ENCODE data around the gene SLC25A33. TPM values are rescaled to one million over a fixed set of nuclear protein-coding genes. Genes with fewer than 3 reads are reported as not detected.

The SLC25A33 gene
- total and polyA plus RNA-seq, 8 donors: 1.1 to 2.9 (median 1.6) TPM

DNA sequence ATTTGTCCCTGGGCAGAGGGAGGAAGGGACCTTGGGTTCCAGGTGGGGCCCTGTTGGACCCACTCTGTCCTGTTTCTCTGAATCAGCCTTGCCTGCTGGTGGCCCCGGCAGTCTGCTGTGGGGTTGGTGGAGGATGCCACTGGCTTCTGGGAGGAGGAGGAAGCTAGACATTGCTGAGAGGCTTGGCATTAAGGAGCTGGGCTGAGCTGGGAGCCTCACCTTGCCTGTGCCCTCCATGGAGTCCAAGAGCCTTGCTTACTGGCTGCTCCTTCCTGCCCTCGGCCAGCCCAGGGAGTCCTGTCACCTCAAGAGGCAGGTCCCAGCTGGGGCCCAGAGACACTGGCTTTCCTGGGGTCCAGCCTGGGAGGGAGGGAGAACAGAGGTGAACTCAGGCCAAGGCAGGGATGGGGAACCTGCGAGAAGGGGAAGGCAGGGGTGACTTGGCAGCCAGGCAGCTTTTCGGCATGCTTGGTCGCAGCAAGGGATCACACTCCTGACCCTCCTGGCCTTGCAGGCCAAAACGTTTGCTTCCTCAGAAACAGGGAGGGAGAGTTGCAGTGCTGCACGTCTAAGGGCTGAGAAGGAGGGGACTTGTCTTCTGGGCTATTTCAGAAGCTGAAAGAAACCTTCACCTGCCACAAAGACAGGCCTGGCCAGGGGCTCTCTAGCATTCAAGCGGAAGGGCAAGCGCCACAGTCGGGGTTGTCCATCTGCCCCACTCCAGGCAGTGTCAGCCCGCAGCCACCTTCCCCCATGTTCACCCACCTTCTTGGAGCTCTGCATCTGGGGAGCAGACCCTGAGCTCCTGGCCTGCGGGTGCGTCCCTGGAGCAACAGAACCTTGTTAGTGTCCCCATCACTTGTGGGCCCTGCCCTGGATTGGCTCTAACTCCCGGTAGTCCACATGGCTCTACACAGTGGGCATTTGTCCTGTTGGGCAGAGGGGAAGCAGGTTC, 58.4 kb downstream of the SLC25A33 start:
- WGBS, 2 donors: 86 to 88% methylated on average over 14 of the region's 14 CpGs
- no peaks in the 10 kb centered on the region for H3K9me3 ChIP-seq
- H3K4me3 ChIP-seq: no peak overlapping the region
- H3K36me3 ChIP-seq: peaks cover 0 to 20% (median 5%) of the 10 kb centered on the region in 3 donors
- TF ChIP-seq, protein P1, sequence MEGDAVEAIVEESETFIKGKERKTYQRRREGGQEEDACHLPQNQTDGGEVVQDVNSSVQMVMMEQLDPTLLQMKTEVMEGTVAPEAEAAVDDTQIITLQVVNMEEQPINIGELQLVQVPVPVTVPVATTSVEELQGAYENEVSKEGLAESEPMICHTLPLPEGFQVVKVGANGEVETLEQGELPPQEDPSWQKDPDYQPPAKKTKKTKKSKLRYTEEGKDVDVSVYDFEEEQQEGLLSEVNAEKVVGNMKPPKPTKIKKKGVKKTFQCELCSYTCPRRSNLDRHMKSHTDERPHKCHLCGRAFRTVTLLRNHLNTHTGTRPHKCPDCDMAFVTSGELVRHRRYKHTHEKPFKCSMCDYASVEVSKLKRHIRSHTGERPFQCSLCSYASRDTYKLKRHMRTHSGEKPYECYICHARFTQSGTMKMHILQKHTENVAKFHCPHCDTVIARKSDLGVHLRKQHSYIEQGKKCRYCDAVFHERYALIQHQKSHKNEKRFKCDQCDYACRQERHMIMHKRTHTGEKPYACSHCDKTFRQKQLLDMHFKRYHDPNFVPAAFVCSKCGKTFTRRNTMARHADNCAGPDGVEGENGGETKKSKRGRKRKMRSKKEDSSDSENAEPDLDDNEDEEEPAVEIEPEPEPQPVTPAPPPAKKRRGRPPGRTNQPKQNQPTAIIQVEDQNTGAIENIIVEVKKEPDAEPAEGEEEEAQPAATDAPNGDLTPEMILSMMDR (IDR thresholded peaks at IDR 0.05): no peak
- H3K4me1 ChIP-seq: peaks cover 0 to 4% (median 0%) of the 10 kb centered on the region in 3 donors
- intact Hi-C loops (cut with DNase I): no loop called here
- ATAC-seq (no peak), DNase-seq (peak in 1 of 6 donors; percentile 52), FAIRE-seq (no peak)
- no peaks in the 10 kb centered on the region for H3K27me3 ChIP-seq
- no peak overlapping the region for H3K27ac ChIP-seq

DNA sequence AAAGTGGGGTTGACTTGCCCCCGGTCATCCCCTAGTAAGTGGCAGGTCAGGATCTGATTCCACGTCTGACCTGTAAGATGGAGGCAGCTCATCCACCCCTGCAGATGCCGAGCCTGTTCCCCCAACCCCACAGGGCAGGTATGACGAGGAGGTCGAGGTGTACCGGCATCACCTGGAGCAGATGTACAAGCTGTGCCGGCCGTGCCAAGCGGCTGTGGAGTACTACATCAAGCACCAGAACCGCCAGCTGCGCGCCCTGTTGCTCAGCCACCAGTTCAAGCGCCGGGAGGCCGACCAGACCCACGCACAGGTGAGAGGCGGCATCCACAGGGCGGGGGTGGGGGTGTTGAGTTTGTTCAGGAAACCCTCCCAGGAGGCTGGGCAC, 59.0 kb downstream of the SLC25A33 start:
- WGBS, 2 donors: 91 to 94% methylated on average over 18 of the region's 18 CpGs
- peak in 1 of 6 donors; percentile 71 for DNase-seq
- FAIRE-seq: no peak
- H3K4me1 ChIP-seq: peaks cover 0 to under 1% (median 0%) of the 10 kb centered on the region in 3 donors
- H3K27ac ChIP-seq: no peak overlapping the region
- H3K4me3 ChIP-seq: no peak overlapping the region
- no peaks in the 10 kb centered on the region for H3K9me3 ChIP-seq
- TF ChIP-seq, protein P1 (IDR thresholded peaks at IDR 0.05): no peak
- no peaks in the 10 kb centered on the region for H3K27me3 ChIP-seq
- ATAC-seq: no peak
- H3K36me3 ChIP-seq: peaks cover 0 to 20% (median 5%) of the 10 kb centered on the region in 3 donors
- intact Hi-C loops (cut with DNase I): no loop called here

DNA sequence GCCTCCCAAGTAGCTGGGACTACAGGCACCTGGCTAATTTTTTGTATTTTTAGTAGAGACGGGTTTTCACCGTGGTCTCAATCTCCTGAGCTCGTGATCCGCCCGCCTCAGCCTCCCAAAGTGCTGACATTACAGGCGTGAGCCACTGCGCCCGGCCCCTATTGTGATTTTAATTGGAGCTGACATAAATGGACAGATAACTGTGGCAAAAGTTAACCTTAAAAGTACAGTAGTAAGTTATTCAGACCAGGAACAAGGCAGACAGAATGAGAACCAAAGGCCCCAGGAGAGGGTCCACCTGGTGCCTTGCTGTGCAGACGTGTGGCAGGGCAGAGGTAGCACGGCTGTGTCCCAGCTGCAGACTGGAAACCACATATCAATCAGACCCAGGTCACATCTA, 60.5 kb downstream of the SLC25A33 start:
- intact Hi-C loops (cut with DNase I): no loop called here
- H3K36me3 ChIP-seq: peaks cover 0 to 20% (median 9%) of the 10 kb centered on the region in 3 donors
- WGBS, 2 donors: 92 to 94% methylated on average over 10 of the region's 10 CpGs
- H3K27ac ChIP-seq: no peak overlapping the region
- no peak overlapping the region for H3K4me3 ChIP-seq
- no peak for DNase-seq
- no peaks in the 10 kb centered on the region for H3K4me1 ChIP-seq
- no peak for ATAC-seq
- FAIRE-seq: no peak
- no peaks in the 10 kb centered on the region for H3K27me3 ChIP-seq
- H3K9me3 ChIP-seq: no peaks in the 10 kb centered on the region
- TF ChIP-seq, protein P1 (IDR thresholded peaks at IDR 0.05): no peak

GRCh38 chr1:9600861-9601834, 61.9 kb downstream of the SLC25A33 start:
- FAIRE-seq (no peak), DNase-seq (peak in 1 of 6 donors; percentile 62), ATAC-seq (no peak)
- Histone ChIP-seq H3K36me3 (peaks cover 0 to 20% (median 9%) of the 10 kb centered on the region in 3 donors), H3K27me3 (no peaks in the 10 kb centered on the region), H3K4me1 (no peaks in the 10 kb centered on the region), H3K27ac (no peak overlapping the region), H3K9me3 (no peaks in the 10 kb centered on the region), H3K4me3 (no peak overlapping the region)
- 92 to 96% methylated on average over 38 to 39 of the region's 39 CpGs for WGBS, 2 donors
- intact Hi-C loops (cut with DNase I): no loop called here
- TF ChIP-seq, protein P1 (IDR thresholded peaks at IDR 0.05): no peak
